ENCODE measurements around the gene SNRPB2. TPM values are rescaled to one million over a fixed set of nuclear protein-coding genes. Genes with fewer than 3 reads are reported as not detected.

Gene SNRPB2
- total RNA-seq, 2 experiments from 2014 or later = 86.1 to 99.6 TPM

- DNase-seq (no peak), ATAC-seq (no peak)
- peaks cover 6% of the 10 kb centered on the region for H3K9me3 Mint-ChIP-seq (ENCODE audit: low read depth)
- no peak overlapping the region for H3K27ac Mint-ChIP-seq
- H3K4me1 Mint-ChIP-seq = no peaks in the 10 kb centered on the region
- H3K4me3 Mint-ChIP-seq = no peak overlapping the region
- CTCF ChIA-PET = no interaction called here
- H3K27me3 Mint-ChIP-seq = no peaks in the 10 kb centered on the region
- no peaks in the 10 kb centered on the region for H3K36me3 Mint-ChIP-seq
Observed at GRCh38 chr20:16777126-16777525, 47.3 kb downstream of the SNRPB2 start.

GRCh38 chr20:16778159-16778558 is 48.3 kb downstream of the SNRPB2 start:
- CTCF ChIA-PET = no interaction called here
- ATAC-seq (no peak), DNase-seq (no peak)
- Mint-ChIP-seq H3K9me3 (ENCODE audit: low read depth) (peaks cover 6% of the 10 kb centered on the region), H3K36me3 (no peaks in the 10 kb centered on the region), H3K27ac (no peak overlapping the region), H3K4me3 (no peak overlapping the region), H3K27me3 (no peaks in the 10 kb centered on the region), H3K4me1 (no peaks in the 10 kb centered on the region)

GRCh38 chr20:16781496-16781895 is 51.7 kb downstream of the SNRPB2 start:
- Mint-ChIP-seq H3K4me3 (no peak overlapping the region), H3K36me3 (no peaks in the 10 kb centered on the region), H3K27me3 (no peaks in the 10 kb centered on the region), H3K27ac (no peak overlapping the region), H3K4me1 (no peaks in the 10 kb centered on the region), H3K9me3 (ENCODE audit: low read depth) (peaks cover 6% of the 10 kb centered on the region)
- DNase-seq (no peak), ATAC-seq (no peak)
- CTCF ChIA-PET = interaction anchor here (1.3 kb wide), 1 partner anchor 22 kb away, joined by 3 read pairs; no protein-coding TSS in a partner anchor

GRCh38 chr20:16785226-16785625 is 55.4 kb downstream of the SNRPB2 start:
- H3K27ac Mint-ChIP-seq = no peak overlapping the region
- CTCF ChIA-PET = no interaction called here

More at GRCh38 chr20:16785226-16785625, 55.4 kb downstream of the SNRPB2 start:
- DNase-seq (no peak), ATAC-seq (no peak)
- peaks cover 4% of the 10 kb centered on the region for H3K9me3 Mint-ChIP-seq (ENCODE audit: low read depth)
- no peaks in the 10 kb centered on the region for H3K4me1 Mint-ChIP-seq
- H3K36me3 Mint-ChIP-seq = no peaks in the 10 kb centered on the region
- H3K4me3 Mint-ChIP-seq = no peak overlapping the region
- no peaks in the 10 kb centered on the region for H3K27me3 Mint-ChIP-seq

Other genes starting within 250 kb of the SNRPB2 start
- gene KIF16B, start 156.6 kb upstream of the SNRPB2 start, total RNA-seq = 1 to 10 TPM; 3.0 to 4.1 TPM
- gene OTOR, start 18.3 kb downstream of the SNRPB2 start, total RNA-seq = not detected